NCI-H526 (cell line): ENCODE measurements around the gene NLRP2B.
"Not testable (repeated sequence)": the region's sequence is repeated elsewhere in the genome, so short reads cannot be mapped to it uniquely, and the experiment has no call there.

Experiments
- DNase-seq, 2 experiments: peaks; one replicate each; lab custom pipeline; 2025; lab: John Stamatoyannopoulos, UW

NLRP2B gene

GRCh38 chrX:57680160-57680559, at the start of gene NLRP2B:
Gene NLRP2B, minus strand, starts transcription at chrX:57680260.
- no peak for DNase-seq

- not testable (repeated sequence) for DNase-seq
Observed at GRCh38 chrX:57725995-57726394, 45.9 kb upstream of the NLRP2B start.

GRCh38 chrX:57681341-57681740, 1.3 kb upstream of the NLRP2B start:
- DNase-seq = no peak

GRCh38 chrX:57678686-57679428, 1.2 kb downstream of the NLRP2B start:
- DNase-seq = no peak

GRCh38 chrX:57677132-57677858, 2.8 kb downstream of the NLRP2B start:
- no peak for DNase-seq

GRCh38 chrX:57675320-57675719, 4.7 kb downstream of the NLRP2B start:
- DNase-seq = no peak

GRCh38 chrX:57674861-57675260, 5.2 kb downstream of the NLRP2B start:
- no peak for DNase-seq

GRCh38 chrX:57669961-57670360, 10.1 kb downstream of the NLRP2B start:
- DNase-seq = no peak

GRCh38 chrX:57667010-57667409, 13.1 kb downstream of the NLRP2B start:
- DNase-seq = no peak

- DNase-seq = no peak
Observed at GRCh38 chrX:57655065-57655464, 25.0 kb downstream of the NLRP2B start.

GRCh38 chrX:57652705-57653104, 27.4 kb downstream of the NLRP2B start:
- no peak for DNase-seq

- no peak for DNase-seq
Observed at GRCh38 chrX:57651169-57651919, 28.7 kb downstream of the NLRP2B start.

- DNase-seq = no peak
Observed at GRCh38 chrX:57647020-57647419, 33.0 kb downstream of the NLRP2B start.

GRCh38 chrX:57643698-57644097, 36.4 kb downstream of the NLRP2B start:
- DNase-seq = no peak

- no peak for DNase-seq
Observed at GRCh38 chrX:57641338-57641737, 38.7 kb downstream of the NLRP2B start.

- DNase-seq = no peak
Observed at GRCh38 chrX:57640674-57641016, 39.4 kb downstream of the NLRP2B start.

GRCh38 chrX:57629438-57629837, 50.6 kb downstream of the NLRP2B start:
- DNase-seq = not testable (repeated sequence)
